ENCODE measurements around the gene RHO. TPM values are rescaled to one million over a fixed set of nuclear protein-coding genes. Genes with fewer than 3 reads are reported as not detected.

The RHO gene
- total and polyA plus RNA-seq, 2 donors (not counting 1 experiment from before 2014, with no cell fraction given), result 0.10 TPM; not detected in 1

DNA sequence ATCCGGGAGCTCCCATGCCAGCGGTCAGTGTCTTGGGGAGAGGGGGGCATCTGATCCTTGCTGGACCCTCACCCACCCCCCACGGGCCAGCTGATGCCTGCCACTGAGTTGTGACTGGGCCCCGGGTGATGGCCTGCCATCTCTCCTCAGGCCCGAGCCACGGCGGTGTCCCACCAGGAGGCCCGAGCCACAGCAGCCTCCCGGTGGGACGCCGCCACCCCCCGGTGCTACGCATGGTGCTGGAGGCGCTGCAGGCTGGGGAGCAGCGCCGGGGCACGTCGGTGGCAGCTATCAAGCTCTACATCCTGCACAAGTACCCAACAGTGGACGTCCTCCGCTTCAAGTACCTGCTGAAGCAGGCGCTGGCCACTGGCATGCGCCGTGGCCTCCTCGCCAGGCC, 18.8 kb downstream of the RHO start:
- ChIA-PET POLR2A (no interaction called here), CTCF (no interaction called here)
- H3K4me1 Mint-ChIP-seq, result no peaks in the 10 kb centered on the region
- WGBS (ENCODE audit: insufficient coverage), result 98% methylated on average over 22 of the region's 24 CpGs
- no peak overlapping the region for H3K4me3 ChIP-seq (ENCODE audit: control extremely low read depth in 1 of 5, extremely low read depth in 1 of 5, insufficient read depth in 1 of 5, low read depth in 2 of 5, low read length in 4 of 5)
- no peak overlapping the region for H3K9ac ChIP-seq (ENCODE audit: low read length)
- H3K27ac Mint-ChIP-seq, result no peak overlapping the region
- no peak for ATAC-seq (ENCODE audit: low read depth)
- no peak overlapping the region for H3K27ac ChIP-seq (ENCODE audit: low read length in 2 of 2)
- H3K4me3 Mint-ChIP-seq, result no peak overlapping the region
- TF ChIP-seq, protein P1, sequence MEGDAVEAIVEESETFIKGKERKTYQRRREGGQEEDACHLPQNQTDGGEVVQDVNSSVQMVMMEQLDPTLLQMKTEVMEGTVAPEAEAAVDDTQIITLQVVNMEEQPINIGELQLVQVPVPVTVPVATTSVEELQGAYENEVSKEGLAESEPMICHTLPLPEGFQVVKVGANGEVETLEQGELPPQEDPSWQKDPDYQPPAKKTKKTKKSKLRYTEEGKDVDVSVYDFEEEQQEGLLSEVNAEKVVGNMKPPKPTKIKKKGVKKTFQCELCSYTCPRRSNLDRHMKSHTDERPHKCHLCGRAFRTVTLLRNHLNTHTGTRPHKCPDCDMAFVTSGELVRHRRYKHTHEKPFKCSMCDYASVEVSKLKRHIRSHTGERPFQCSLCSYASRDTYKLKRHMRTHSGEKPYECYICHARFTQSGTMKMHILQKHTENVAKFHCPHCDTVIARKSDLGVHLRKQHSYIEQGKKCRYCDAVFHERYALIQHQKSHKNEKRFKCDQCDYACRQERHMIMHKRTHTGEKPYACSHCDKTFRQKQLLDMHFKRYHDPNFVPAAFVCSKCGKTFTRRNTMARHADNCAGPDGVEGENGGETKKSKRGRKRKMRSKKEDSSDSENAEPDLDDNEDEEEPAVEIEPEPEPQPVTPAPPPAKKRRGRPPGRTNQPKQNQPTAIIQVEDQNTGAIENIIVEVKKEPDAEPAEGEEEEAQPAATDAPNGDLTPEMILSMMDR (IDR thresholded peaks at IDR 0.05), result no peak
- TF ChIP-seq EZH2 (IDR thresholded peaks at IDR 0.05; ENCODE audit: borderline replicate concordance, insufficient read depth, low read depth, low read length, poor library complexity, severe bottlenecking), result no peak
- no peak overlapping the region for H2AFZ ChIP-seq (ENCODE audit: insufficient read depth, low read depth, low read length, poor library complexity, severe bottlenecking)
- H3K4me1 ChIP-seq (ENCODE audit: control insufficient read depth in 2 of 2, insufficient read depth in 2 of 2, low read length in 2 of 2), result no peaks in the 10 kb centered on the region
- H3K27me3 Mint-ChIP-seq, result no peaks in the 10 kb centered on the region
- no peak overlapping the region for H3K4me2 ChIP-seq (replicated peaks; ENCODE audit: low read depth, low read length, poor library complexity, severe bottlenecking)
- H4K20me1 ChIP-seq (ENCODE audit: control insufficient read depth, insufficient read depth, low read length, poor library complexity, severe bottlenecking), result no peaks in the 10 kb centered on the region
- H3K9me3 Mint-ChIP-seq (ENCODE audit: insufficient read depth), result no peaks in the 10 kb centered on the region
- no peaks in the 10 kb centered on the region for H3K36me3 ChIP-seq (replicated peaks in 1 of 2; ENCODE audit: control extremely low read depth in 1 of 2, control insufficient read depth in 1 of 2, extremely low read depth in 1 of 2, insufficient read depth in 2 of 2, low read length in 1 of 2)
- intact Hi-C loops (cut with micrococcal nuclease), result no loop called here
- no peaks in the 10 kb centered on the region for H3K27me3 ChIP-seq (replicated peaks in 1 of 4; ENCODE audit: control extremely low read depth in 1 of 4, control insufficient read depth in 3 of 4, insufficient read depth in 4 of 4, low read length in 3 of 4)
- H3K9me3 ChIP-seq (ENCODE audit: control extremely low read depth in 1 of 3, control insufficient read depth in 2 of 3, insufficient read depth in 1 of 3, low read length in 2 of 3), result no peaks in the 10 kb centered on the region
- DNase-seq, result no peak
- H3K79me2 ChIP-seq (ENCODE audit: control insufficient read depth, insufficient read depth, low read length), result no peaks in the 10 kb centered on the region

- no peak for ATAC-seq (ENCODE audit: low read depth)
- Mint-ChIP-seq H3K27ac (no peak overlapping the region), H3K4me3 (no peak overlapping the region), H3K9me3 (ENCODE audit: insufficient read depth) (no peaks in the 10 kb centered on the region), H3K27me3 (peaks cover 5% of the 10 kb centered on the region), H3K4me1 (no peaks in the 10 kb centered on the region)
- Histone ChIP-seq H3K9ac (ENCODE audit: low read length) (no peak overlapping the region), H3K27me3 (replicated peaks in 1 of 4; ENCODE audit: control extremely low read depth in 1 of 4, control insufficient read depth in 3 of 4, insufficient read depth in 4 of 4, low read length in 3 of 4) (peaks cover 0 to 1% (median 0%) of the 10 kb centered on the region in 4 experiments), H3K4me1 (ENCODE audit: control insufficient read depth in 2 of 2, insufficient read depth in 2 of 2, low read length in 2 of 2) (no peaks in the 10 kb centered on the region), H3K79me2 (ENCODE audit: control insufficient read depth, insufficient read depth, low read length) (no peaks in the 10 kb centered on the region), H4K20me1 (ENCODE audit: control insufficient read depth, insufficient read depth, low read length, poor library complexity, severe bottlenecking) (no peaks in the 10 kb centered on the region), H3K4me3 (ENCODE audit: control extremely low read depth in 1 of 5, extremely low read depth in 1 of 5, insufficient read depth in 1 of 5, low read depth in 2 of 5, low read length in 4 of 5) (no peak overlapping the region), H2AFZ (ENCODE audit: insufficient read depth, low read depth, low read length, poor library complexity, severe bottlenecking) (no peak overlapping the region), H3K36me3 (replicated peaks in 1 of 2; ENCODE audit: control extremely low read depth in 1 of 2, control insufficient read depth in 1 of 2, extremely low read depth in 1 of 2, insufficient read depth in 2 of 2, low read length in 1 of 2) (no peaks in the 10 kb centered on the region), H3K4me2 (replicated peaks; ENCODE audit: low read depth, low read length, poor library complexity, severe bottlenecking) (no peak overlapping the region), H3K9me3 (ENCODE audit: control extremely low read depth in 1 of 3, control insufficient read depth in 2 of 3, insufficient read depth in 1 of 3, low read length in 2 of 3) (no peaks in the 10 kb centered on the region), H3K27ac (ENCODE audit: low read length in 2 of 2) (no peak overlapping the region)
- TF ChIP-seq EZH2 (IDR thresholded peaks at IDR 0.05; ENCODE audit: borderline replicate concordance, insufficient read depth, low read depth, low read length, poor library complexity, severe bottlenecking), result no peak
- TF ChIP-seq, protein P1 (IDR thresholded peaks at IDR 0.05), result no peak
- CTCF ChIA-PET, result no interaction called here
- POLR2A ChIA-PET, result no interaction called here
- DNase-seq, result no peak
- 91% methylated on average over 19 of the region's 19 CpGs for WGBS (ENCODE audit: insufficient coverage)
- intact Hi-C loops (cut with micrococcal nuclease), result no loop called here
Measured at GRCh38 chr3:129548104-129548965, 19.9 kb downstream of the RHO start.

Data from B cell (primary cell).